ENCODE results near the gene VAT1. TPM values are rescaled to one million over a fixed set of nuclear protein-coding genes. Genes with fewer than 3 reads are reported as not detected.

VAT1 gene
- total RNA-seq, 1 experiment from 2014 or later, result 262 TPM

DNA sequence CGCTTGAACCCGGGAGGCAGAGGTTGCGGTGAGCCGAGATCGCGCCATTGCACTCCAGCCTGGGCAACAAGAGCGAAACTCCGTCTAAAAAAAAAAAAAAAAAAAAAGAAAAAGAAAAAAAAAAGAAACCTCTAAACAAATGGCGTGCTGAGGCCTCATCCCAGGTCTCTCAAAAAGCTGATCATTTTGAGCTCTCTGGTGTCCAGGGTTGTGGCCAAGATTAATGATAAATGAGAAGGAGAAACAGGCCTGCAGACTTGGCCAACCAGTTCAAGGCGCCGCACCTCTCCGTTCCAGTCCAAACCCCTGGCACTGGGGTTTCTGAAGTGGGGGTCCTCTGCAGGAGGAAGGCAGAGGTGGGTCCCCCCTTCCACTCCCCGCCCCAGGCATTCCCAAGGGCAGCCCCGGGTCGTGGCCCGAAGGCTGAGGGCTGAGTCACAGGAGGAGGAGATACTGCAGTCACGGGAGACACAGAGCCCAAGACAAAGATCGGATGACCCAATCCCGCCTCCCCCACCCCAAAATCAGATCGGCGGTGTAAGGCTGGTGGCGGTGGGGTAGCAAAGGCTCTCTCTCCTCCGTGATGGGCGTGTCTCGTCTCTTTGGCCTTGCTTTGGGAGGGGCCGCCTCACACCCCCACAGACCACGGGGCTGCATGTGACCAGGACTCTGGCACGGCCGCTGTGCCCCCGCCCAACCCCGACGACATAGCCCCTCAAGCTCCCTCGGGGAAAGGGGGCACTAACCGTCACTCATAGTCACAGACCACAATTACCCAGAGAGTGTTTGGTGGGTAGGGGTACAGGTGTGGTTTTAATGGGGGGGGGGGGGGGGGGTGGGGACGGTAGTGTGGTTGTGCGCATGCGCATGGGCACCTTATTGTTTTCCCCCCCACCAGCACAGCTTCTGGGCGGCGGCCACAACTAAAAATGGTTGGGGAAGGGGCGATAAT lies 1.1 kb downstream of the VAT1 start:
- no peaks in the 10 kb centered on the region for H3K9me3 ChIP-seq (ENCODE audit: control insufficient read depth, low read depth, low read length)
- peaks cover 6% of the 10 kb centered on the region for H3K4me1 ChIP-seq (ENCODE audit: insufficient read depth, low read length)
- H3K56ac ChIP-seq (ENCODE audit: insufficient read length, low read depth, low read length), result no peak overlapping the region
- H4K8ac ChIP-seq (replicated peaks; ENCODE audit: insufficient read length, low read depth, low read length), result no peak overlapping the region
- no peak overlapping the region for H4K5ac ChIP-seq (ENCODE audit: insufficient read length, low read depth, low read length)
- peaks cover 13 to 38% of the 10 kb centered on the region in 2 experiments for H3K4me1 Mint-ChIP-seq
- H3K9me3 Mint-ChIP-seq, result no peaks in the 10 kb centered on the region
- no peaks in the 10 kb centered on the region for H3K27me3 Mint-ChIP-seq (ENCODE audit: low read depth)
- H3K27ac ChIP-seq (ENCODE audit: insufficient read length, low read depth, low read length), result no peak overlapping the region
- no peak overlapping the region for H2AFZ ChIP-seq (ENCODE audit: low read length)
- H3K23ac ChIP-seq (ENCODE audit: insufficient read length, low read depth, low read length), result no peak overlapping the region
- H3K79me1 ChIP-seq (ENCODE audit: insufficient read depth, low read depth, low read length, poor library complexity, severe bottlenecking), result no peaks in the 10 kb centered on the region
- H2BK15ac ChIP-seq (ENCODE audit: low read depth, low read length), result no peak overlapping the region
- peak overlapping the region; percentile 63 for H3K4me2 ChIP-seq (ENCODE audit: insufficient read depth, insufficient read length, low read length)
- peak overlapping the region; percentile 76 for H3K9ac ChIP-seq (ENCODE audit: extremely low read depth, insufficient read length, low read length)
- H3K14ac ChIP-seq (ENCODE audit: insufficient read depth, low read length), result peak overlapping the region; percentile 87
- no peaks in the 10 kb centered on the region for H4K20me1 ChIP-seq (ENCODE audit: control insufficient read depth, insufficient read depth, insufficient read length)
- no CpG with 5 or more reads among the region's 40 CpGs for WGBS (ENCODE audit: extremely low coverage, insufficient read length, low lambda C conversion rate)
- no peaks in the 10 kb centered on the region; the same call in 1 of the 2 replicates for H3K79me2 ChIP-seq (ENCODE audit: insufficient read depth, low read length)
- H2BK20ac ChIP-seq (ENCODE audit: low read depth, low read length, poor library complexity, severe bottlenecking), result no peak overlapping the region
- H2BK120ac ChIP-seq (ENCODE audit: low read depth, low read length, poor library complexity, severe bottlenecking), result no peak overlapping the region
- H3K36me3 Mint-ChIP-seq (ENCODE audit: insufficient read depth in 1 of 3, low read depth in 3 of 3), result peaks cover 11 to 32% (median 31%) of the 10 kb centered on the region in 3 experiments; a peak in 6 of 7 replicates
- peak overlapping the region; percentile 32 for H3K18ac ChIP-seq (ENCODE audit: insufficient read length, low read depth, low read length)
- no peak overlapping the region for H2AK5ac ChIP-seq (ENCODE audit: insufficient read length, low read length)
- no peak overlapping the region for H4K91ac ChIP-seq (ENCODE audit: insufficient read length, low read depth, low read length)
- H3T11ph ChIP-seq (ENCODE audit: low read length), result no peak overlapping the region
- H3K4me3 Mint-ChIP-seq, result peak overlapping the region; percentile 97 to 98
- peak; percentile 82 for DNase-seq
- peaks cover 16% of the 10 kb centered on the region for H3K23me2 ChIP-seq (ENCODE audit: insufficient read length, low read depth, low read length, poor library complexity, severe bottlenecking)
- H3K27me3 ChIP-seq (ENCODE audit: insufficient read depth, low read length), result no peaks in the 10 kb centered on the region
- peak overlapping the region; percentile 70 to 95 (median 72); a peak in 5 of 7 replicates for H3K27ac Mint-ChIP-seq
- H2BK5ac ChIP-seq (ENCODE audit: insufficient read length, low read length), result peak overlapping the region; percentile 5
- no peak overlapping the region for H2BK12ac ChIP-seq (ENCODE audit: insufficient read length, low read depth, low read length)
- no peak overlapping the region for H3K4ac ChIP-seq (ENCODE audit: low read depth, low read length)
- TF ChIP-seq, protein P1, sequence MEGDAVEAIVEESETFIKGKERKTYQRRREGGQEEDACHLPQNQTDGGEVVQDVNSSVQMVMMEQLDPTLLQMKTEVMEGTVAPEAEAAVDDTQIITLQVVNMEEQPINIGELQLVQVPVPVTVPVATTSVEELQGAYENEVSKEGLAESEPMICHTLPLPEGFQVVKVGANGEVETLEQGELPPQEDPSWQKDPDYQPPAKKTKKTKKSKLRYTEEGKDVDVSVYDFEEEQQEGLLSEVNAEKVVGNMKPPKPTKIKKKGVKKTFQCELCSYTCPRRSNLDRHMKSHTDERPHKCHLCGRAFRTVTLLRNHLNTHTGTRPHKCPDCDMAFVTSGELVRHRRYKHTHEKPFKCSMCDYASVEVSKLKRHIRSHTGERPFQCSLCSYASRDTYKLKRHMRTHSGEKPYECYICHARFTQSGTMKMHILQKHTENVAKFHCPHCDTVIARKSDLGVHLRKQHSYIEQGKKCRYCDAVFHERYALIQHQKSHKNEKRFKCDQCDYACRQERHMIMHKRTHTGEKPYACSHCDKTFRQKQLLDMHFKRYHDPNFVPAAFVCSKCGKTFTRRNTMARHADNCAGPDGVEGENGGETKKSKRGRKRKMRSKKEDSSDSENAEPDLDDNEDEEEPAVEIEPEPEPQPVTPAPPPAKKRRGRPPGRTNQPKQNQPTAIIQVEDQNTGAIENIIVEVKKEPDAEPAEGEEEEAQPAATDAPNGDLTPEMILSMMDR (conservative IDR thresholded peaks at IDR 0.05), result no peak

Measured in H9 (cell line).